Body of pancreas (tissue), 4 donors: Measurements from ENCODE around the gene CLEC16A. TPM values are rescaled to one million over a fixed set of nuclear protein-coding genes. Genes with fewer than 3 reads are reported as not detected.

ENCODE experiments used
- ATAC-seq: fragments of 150-250 bp; one replicate; pipeline ENCODE4 v1.9.1; 2016
- DNase-seq, 4 donors: peaks; one replicate each; pipeline ENCODE4 v3.0.0-alpha.2; 2019
- H3K27ac ChIP-seq, 4 donors: fragments of 200-600 bp; sonication (generic); 1 replicate in 3 of 4; 2 replicates in 1 of 4; pipeline versions ENCODE4 v1.5.1 to v1.6.1; 2016 to 2019; ENCODE audit warnings: mild to moderate bottlenecking in 1 of 4, mixed read lengths in 1 of 4, moderate library complexity in 1 of 4
- H3K27me3 ChIP-seq, 2 donors: fragments of 200-600 bp; sonication (generic); one replicate each; pipeline ENCODE4 v1.6.0; 2016; ENCODE audit warnings: mild to moderate bottlenecking in 1 of 2
- H3K36me3 ChIP-seq, 2 donors: fragments of 200-600 bp; sonication (generic); replicated peaks in 1 of 2; 2 replicates each; pipeline ENCODE4 v1.5.1; 2016; ENCODE audit warnings: low read depth in 2 of 2; ENCODE audit not compliant: insufficient read depth in 1 of 2
- H3K4me1 ChIP-seq: fragments of 200-600 bp; sonication (generic); one replicate; pipeline ENCODE4 v1.6.0; 2016
- H3K4me3 ChIP-seq, 2 donors: fragments of 200-600 bp; sonication (generic); 1 replicate in 1 of 2; 2 replicates in 1 of 2; pipeline ENCODE4 v1.5.1; 2016 to 2019
- H3K9me3 ChIP-seq, 3 donors: fragments of 200-600 bp; sonication (generic); 1 replicate in 2 of 3; 2 replicates in 1 of 3; pipeline ENCODE4 v1.5.1; 2016
- CTCF ChIP-seq, 7 experiments: fragments of 450-650 bp in 4 of 7; fragments of 200-600 bp in 3 of 7; sonication (generic) in 3 of 7; IDR thresholded peaks; one replicate each; pipeline ENCODE4 v1.5.1; 2016 to 2019; ENCODE audit warnings: antibody characterized with exemption in 7 of 7
- POLR2A ChIP-seq, 3 donors: fragments of 450-650 bp; IDR thresholded peaks; one replicate each; pipeline ENCODE4 v1.6.1; 2016; ENCODE audit warnings: antibody characterized with exemption in 3 of 3, mild to moderate bottlenecking in 2 of 3
- WGBS, 2 donors: methylation state at CpG; one replicate each; pipeline ENCODE4 v1.1.5; 2017; 5-methylcytosine and 5-hydroxymethylcytosine counted together
- intact Hi-C: fragments of 100-400 bp; cut with DNase I; formaldehyde crosslinking; loops from one replicate; pipeline ENCODE4 v1.15.1; 2023
- total RNA-seq, 2 donors: library from RNA; depleted of rRNA; stranded (reverse); fragments of >200 nt; gene quantifications; one replicate each; pipeline ENCODE4 v1.1.0, GENCODE V29; 2016

The CLEC16A gene
- total RNA-seq, 2 donors from 2014 or later, result 15.0 to 21.4 TPM

- Histone ChIP-seq H3K4me3 (no peak overlapping the region), H3K4me1 (no peaks in the 10 kb centered on the region), H3K36me3 (peaks cover 0 to 4% of the 10 kb centered on the region in 2 donors), H3K9me3 (no peaks in the 10 kb centered on the region), H3K27ac (no peak overlapping the region), H3K27me3 (no peaks in the 10 kb centered on the region)
- intact Hi-C loops, result no loop called here
- ATAC-seq (no peak), DNase-seq (no peak)
- TF ChIP-seq CTCF (IDR thresholded peaks at IDR 0.05), result no peak
- no peak for TF ChIP-seq POLR2A (IDR thresholded peaks at IDR 0.05)
- WGBS, 2 donors, result 92 to 97% methylated on average over 2 to 11 of the region's 11 CpGs
Measured at GRCh38 chr16:11051430-11051829, 107.1 kb downstream of the CLEC16A start.

- no peak for DNase-seq
- intact Hi-C loops, result no loop called here
- no peak for ATAC-seq
- H3K27ac ChIP-seq, result no peak overlapping the region
- H3K4me3 ChIP-seq, result no peak overlapping the region
- no peaks in the 10 kb centered on the region for H3K9me3 ChIP-seq
- WGBS, 2 donors, result 68 to 78% methylated on average over 16 to 17 of the region's 17 CpGs
- H3K4me1 ChIP-seq, result no peaks in the 10 kb centered on the region
- TF ChIP-seq POLR2A (IDR thresholded peaks at IDR 0.05), result no peak
- TF ChIP-seq CTCF (IDR thresholded peaks at IDR 0.05), result no peak
- no peaks in the 10 kb centered on the region for H3K27me3 ChIP-seq
- peaks cover 0 to 2% of the 10 kb centered on the region in 2 donors for H3K36me3 ChIP-seq
Measured at GRCh38 chr16:11051879-11052808, 107.8 kb downstream of the CLEC16A start.

GRCh38 chr16:11053916-11054460, 109.6 kb downstream of the CLEC16A start:
- DNase-seq, result no peak
- intact Hi-C loops, result no loop called here
- no peaks in the 10 kb centered on the region for H3K36me3 ChIP-seq
- H3K27ac ChIP-seq, result no peak overlapping the region
- H3K4me1 ChIP-seq, result no peaks in the 10 kb centered on the region
- no peak for ATAC-seq
- H3K9me3 ChIP-seq, result no peaks in the 10 kb centered on the region
- WGBS, 2 donors, result 92 to 94% methylated on average over 6 of the region's 6 CpGs
- H3K4me3 ChIP-seq, result no peak overlapping the region
- no peaks in the 10 kb centered on the region for H3K27me3 ChIP-seq
- TF ChIP-seq POLR2A (IDR thresholded peaks at IDR 0.05) (no peak), CTCF (IDR thresholded peaks at IDR 0.05) (no peak)

GRCh38 chr16:11056090-11056992, 112.0 kb downstream of the CLEC16A start:
- intact Hi-C loops, result no loop called here
- DNase-seq (no peak), ATAC-seq (no peak)
- H3K36me3 ChIP-seq, result peaks cover 0 to 5% of the 10 kb centered on the region in 2 donors
- 78 to 86% methylated on average over 11 of the region's 11 CpGs for WGBS, 2 donors
- no peak overlapping the region for H3K27ac ChIP-seq
- H3K27me3 ChIP-seq, result no peaks in the 10 kb centered on the region
- H3K9me3 ChIP-seq, result no peaks in the 10 kb centered on the region
- H3K4me1 ChIP-seq, result no peaks in the 10 kb centered on the region
- TF ChIP-seq POLR2A (IDR thresholded peaks at IDR 0.05) (no peak), CTCF (IDR thresholded peaks at IDR 0.05) (no peak)
- no peak overlapping the region for H3K4me3 ChIP-seq
